ENCODE results near the gene ZNF628.

Gene ZNF628

DNA sequence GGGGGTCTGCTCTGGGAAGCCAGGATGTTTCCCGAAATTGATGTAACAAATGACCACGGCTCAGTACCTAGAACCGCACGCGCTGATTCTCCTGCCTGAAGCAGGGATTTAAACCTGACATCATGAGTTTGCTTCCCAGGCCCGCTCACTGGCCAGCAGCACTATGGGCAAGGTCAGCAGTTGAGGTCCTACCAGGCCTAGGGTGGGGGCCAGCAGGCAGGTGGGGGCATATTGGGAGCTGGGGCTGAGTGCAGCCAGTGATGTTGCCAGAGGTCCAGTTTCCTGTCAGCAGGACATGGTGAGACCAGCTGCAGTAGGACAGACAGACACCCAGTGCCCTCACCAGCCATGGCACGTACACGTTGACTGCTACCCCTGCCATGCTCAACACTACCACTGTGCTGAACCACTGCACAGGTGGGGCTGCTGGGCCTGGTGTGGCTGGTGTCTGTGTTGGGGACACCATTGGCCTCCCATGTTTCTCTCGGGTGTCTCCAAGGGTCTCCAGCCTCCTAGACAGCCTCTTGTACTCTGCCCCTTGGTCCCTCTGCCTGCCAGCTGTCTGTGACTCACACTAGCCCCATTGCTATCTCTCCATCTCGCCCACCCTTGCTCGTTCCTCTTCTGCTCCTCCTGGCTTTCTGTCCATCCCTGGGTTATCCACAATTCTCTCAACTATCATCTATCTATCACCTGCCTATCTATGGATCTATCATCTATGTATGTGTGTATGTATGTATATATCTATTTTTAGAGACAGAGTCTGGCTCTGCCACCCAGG is 10.8 kb upstream of the ZNF628 start:
- DNase-seq (ENCODE audit: low spot score): no peak

DNA sequence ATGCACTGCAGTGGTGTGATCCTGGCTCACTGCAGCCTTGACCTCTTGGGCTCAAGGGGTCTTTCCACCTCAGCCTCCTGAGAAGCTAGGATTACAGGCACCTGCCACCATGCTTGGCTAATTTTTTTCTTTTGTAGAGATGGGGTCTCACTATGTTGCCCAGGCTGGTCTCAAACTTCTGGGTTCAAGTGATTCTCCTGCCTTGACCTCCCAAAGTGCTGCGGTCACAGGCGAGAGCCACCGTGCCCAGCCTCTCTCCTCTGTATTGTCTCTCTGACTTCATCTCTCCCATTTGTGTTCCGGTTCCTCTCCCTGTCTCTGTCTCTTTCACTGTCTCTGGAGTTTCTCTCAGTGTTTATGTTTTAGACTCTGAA is 10.2 kb upstream of the ZNF628 start:
- no peak for DNase-seq (ENCODE audit: low spot score)

DNA sequence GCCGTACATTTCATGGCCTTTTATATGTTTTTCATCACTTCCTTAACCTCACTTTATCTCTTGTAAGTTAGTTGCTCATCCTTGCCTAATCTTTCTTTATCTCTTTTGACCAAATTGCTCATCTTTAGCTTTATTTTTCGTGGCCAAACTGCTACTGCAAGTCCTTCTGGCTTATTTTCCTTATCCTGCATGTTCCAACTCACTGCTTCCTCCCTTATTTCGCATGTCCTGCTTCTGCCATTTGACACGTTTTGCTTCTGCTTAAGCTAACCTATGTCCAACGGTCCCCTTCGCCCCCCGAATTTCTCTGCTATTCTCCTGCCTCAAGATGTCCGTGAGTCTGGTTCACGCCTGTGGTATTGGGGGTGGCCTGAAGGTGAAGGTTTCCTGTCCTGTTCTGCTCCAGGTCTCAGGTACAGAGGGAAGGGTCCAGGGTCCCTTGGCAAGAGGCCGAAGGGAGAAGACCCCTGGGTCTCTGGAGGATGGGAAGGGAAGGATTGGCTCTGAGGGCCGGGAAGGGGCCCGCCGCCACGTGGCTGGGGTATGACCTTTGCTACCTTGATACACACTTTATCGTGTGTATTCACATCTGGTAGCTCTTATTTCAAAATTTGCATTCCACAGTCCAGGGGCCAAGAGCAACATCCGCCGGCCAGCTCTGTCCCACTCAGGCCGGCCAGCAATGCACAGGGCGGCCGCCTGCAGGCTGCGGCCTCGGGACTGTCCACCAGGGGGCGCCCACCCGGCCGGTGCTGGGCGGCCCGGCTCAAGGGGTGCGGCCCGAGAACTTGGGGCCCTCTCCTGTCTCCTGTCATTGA is 9.0 kb upstream of the ZNF628 start:
- peak; percentile 80 for DNase-seq (ENCODE audit: low spot score)

DNA sequence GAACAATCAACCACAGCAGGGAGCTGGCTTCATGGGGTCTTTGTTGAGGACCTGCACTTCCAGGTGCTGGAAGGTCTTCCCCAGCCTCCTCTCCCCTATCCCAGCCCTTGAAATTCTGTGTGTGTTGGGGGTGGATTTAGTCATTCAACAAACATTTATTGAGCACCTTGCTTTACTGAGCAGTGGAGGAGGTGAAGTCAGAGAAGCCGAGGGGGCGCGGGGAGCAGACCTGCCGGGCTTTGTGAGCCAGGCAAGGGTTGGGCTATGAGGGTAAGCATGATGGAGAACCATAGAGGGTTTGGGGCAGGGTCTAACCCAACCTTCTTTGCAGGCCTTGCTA is 8.4 kb upstream of the ZNF628 start:
- DNase-seq (ENCODE audit: low spot score): no peak

DNA sequence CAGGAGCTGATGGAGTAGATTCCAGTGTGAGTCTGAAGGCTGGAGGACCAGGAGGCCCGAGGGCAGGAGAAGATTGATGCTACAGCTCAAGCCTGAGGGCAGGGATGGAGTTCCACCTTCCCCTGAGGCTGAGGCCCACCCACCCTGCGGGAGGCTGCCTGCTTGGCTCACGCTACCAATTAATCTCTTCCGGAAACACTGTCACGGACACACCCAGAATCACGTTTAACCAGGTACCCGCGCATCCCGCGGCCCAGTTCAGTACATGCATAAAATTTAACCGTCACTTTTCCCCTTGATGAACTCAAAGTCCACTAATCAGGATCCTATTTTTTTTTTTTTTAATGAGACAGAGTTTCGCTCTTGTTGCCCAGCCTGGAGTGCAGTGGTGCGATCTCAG is 5.2 kb upstream of the ZNF628 start:
- no peak for DNase-seq (ENCODE audit: low spot score)

DNA sequence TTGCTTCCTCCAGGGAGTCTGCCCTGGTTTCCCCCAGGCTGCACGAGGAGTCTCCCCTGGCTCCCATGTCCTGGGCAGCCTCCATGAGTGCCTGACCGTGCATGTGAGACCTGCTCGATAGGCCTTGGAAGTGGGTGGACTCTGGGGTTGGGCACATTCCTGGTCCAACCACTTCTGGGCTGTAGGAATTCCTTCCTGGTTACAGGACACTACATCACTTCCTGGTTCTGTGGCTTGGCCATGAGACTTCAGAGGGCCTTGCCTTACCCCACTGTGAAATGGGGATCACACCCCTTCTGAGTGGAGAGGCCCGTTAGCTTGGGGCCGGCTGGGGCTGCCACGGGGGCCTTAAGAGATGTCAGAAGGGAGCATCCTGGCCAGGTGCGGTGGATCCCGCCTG is 4.0 kb upstream of the ZNF628 start:
- no peak for DNase-seq (ENCODE audit: low spot score)

DNA sequence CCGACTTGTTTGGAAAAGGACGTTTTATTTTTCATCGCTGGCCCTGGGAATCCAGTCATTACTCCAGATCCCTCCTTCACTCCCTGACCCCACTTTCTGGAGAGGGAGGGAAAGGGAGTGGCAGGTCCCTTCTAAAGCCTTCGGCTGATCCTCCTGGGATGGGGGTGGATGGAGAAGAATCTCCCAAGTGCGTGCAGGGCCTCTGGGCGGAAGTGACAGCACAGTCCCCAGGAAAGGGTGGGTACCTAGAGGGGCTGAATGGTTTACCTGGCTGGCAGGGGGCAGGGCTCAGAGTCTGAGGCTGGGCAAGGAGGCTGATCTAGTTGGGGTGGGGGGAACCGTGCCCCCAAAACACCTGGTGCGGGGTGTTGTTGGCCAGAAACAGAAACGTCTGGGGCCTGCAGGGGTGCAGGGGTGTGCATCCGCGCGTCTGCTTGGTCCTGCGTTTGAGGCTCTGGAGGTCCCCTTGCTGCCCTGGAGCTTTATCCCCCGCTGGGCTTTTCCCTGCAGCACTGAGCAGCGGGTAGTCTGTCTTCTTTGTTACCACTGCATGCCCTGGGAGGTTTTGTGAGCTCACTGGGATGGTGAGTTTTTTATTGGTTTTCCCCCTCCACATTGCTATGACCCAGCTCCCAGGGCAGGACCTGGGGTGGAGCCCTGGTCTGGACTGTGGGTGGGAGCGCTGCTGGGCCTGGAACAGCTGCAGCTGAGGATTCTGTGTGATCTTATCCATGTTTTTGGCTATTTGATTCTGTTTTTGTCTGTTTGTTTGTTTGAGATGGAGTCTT is 3.0 kb upstream of the ZNF628 start:
- no peak for DNase-seq (ENCODE audit: low spot score)

DNA sequence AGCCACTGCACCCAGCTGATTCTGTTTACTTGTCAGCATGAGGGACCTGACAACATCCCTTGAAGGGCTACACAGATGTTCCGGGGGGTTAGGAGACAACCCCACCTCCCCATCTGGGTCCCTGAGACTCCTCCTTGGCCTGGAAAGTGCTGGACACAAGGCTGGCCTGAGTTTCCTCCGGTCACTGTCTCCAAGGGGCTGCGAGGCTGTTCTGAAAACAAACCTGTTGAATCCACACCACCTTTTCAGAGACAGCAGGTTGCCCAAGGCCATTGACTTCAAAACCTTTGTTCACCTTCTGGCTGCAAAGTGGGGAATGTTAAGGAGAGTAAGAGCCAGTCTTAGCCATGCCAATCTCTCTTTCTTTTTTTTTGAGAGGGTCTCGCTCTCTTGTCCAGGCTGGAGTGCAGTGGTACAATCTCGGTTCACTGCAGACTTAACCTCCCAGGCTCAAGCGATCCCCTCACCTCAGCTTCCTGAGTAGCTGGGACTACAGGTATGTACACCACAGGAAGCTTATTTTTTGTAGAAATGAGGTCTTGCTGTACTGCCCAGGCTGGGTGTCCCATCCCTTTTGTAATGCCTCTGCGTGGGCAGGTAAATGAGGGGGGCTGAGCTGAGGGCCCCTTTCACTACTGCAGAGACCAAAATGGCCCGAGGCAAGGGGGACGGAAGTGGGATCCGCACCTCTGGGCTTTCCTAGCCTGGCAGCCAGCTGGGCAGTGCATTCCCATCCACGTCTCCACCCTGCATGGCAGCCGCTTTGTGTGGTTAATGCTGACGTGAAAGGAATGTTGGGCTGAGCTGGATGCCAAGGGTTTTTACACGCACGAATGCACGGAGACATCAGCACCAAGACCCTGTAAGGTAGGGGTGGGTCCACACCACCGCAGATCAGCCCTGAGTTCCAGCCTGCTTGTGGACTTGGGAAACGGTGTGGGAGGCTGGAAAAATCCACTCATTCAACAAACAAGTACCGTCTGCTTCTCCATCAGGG is 1.9 kb upstream of the ZNF628 start:
- no peak for DNase-seq (ENCODE audit: low spot score)

DNA sequence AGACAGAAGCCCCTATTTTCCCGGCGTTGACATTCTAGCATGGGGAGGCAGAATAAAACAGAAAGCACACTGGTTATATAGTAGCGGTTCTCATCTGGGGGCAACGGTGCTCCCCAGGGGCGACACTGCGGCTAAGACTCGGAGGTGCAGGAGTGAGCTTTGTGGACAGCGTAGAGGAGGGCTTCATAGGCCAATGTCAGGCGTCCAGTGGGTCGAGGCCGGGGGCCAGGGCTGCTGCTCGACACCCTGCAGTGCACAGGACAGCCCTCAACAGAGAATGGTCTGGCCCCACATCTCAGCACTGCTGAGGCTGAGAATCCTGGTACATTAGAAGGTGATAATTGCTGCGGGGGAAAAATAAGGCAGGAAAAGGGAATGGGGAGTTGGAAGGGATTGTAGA is 1.5 kb downstream of the ZNF628 start:
- DNase-seq (ENCODE audit: low spot score): no peak

DNA sequence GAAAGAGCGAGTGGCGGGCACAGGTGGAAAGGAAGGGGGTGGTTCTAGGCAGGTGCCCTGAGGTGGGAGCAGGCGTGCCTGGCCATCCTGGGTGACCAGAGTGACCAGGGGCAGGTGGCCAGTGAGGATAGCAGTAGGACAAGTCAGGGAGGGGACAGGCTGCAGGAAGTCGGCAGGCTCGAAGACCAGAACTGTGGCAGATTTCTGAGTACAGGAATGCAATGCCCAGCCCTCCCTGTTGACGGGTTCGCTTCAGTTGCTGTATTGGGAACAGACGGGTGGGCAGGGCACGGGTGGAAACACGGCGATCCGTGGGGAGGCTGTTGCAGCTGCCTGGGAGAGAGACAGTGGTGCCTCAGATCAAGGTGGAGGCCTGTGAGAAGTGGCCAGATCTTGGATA is 1.9 kb downstream of the ZNF628 start:
- no peak for DNase-seq (ENCODE audit: low spot score)

DNA sequence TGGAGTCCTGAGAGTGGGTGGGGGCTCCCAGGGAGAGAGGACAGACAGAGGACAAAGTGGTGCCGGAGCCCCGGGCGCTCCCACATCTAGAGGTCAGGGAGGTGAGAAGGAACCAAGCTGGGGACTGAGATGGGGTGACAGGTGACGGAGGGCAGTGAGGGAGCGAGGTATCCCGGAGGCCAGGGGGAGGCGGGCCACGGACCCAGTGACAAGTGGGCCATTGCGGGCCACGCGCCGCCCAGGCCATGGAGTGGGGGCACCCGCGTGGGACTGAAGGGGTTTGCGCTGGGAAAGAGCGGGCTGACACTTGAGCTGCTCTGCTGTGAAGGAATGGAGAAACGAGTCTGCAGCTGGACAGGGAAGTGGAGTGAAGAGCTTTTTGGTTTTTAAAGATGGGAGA is 2.6 kb downstream of the ZNF628 start:
- DNase-seq (ENCODE audit: low spot score): no peak

DNA sequence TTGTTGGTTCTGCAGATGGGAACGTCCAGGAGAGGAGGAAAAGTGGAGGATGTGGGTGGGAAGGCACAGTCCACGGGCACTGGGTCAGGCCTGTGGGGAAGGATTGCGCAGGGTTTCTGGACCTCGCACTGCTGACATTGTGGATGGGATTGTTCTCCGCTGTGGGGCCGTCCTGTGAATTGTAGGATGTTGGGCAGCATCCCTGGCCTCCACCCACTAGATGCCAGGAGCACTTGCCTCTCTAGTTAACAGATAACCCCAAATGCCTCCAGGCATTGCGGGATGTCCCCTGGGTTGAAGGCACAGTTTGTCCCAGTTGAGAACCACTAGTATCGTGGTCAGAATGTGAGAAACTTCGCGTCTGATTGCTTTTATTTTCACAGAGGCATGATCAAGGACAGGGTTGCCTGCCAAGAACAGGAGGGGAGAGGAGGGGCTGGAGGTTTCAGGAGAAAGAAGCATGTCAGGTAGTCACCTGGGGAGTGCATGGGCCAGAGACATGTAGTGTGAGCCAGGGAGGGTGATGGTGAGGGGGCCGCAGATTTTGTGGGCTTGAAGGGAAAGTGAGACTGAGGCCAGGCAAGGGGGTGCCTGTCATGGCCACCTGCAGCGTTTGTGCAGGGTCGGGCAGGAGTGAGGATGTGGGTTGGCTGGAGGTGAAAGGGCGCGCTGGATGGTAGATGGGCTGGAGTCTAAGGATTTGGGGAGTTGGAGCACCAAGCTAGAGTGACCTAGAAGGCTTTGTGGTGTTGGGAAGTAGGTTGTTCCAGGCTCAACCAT is 3.2 kb downstream of the ZNF628 start:
- DNase-seq (ENCODE audit: low spot score): no peak

DNA sequence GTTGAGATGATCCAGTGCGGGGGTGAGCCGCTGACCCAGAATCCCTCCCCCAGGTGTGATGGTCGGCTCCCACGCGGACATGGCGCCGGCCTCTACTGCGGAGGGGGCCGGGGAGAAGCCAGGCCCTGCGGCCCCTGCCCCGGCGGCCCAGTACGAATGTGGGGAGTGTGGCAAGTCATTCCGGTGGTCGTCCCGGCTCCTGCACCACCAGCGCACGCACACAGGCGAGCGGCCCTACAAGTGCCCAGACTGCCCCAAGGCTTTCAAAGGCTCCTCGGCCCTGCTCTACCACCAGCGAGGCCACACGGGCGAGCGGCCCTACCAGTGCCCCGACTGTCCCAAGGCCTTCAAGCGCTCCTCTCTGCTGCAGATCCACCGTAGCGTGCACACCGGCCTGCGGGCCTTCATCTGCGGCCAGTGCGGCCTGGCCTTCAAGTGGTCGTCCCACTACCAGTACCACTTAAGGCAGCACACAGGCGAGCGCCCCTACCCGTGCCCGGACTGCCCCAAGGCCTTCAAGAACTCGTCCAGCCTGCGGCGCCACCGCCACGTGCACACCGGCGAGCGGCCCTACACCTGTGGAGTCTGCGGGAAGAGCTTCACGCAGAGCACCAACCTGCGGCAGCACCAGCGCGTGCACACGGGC is 4.9 kb downstream of the ZNF628 start:
- no peak for DNase-seq (ENCODE audit: low spot score)

DNA sequence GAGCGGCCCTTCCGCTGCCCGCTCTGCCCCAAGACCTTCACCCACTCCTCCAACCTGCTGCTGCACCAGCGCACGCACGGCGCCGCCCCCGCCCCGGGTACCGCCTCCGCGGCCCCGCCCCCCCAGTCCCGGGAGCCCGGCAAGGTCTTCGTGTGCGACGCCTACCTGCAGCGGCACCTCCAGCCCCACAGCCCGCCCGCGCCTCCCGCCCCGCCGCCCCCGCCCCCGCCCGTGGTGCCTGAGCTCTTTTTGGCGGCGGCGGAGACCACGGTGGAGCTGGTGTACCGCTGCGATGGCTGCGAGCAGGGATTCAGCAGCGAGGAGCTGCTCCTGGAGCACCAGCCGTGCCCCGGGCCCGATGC is 5.4 kb downstream of the ZNF628 start:
- no peak for DNase-seq (ENCODE audit: low spot score)

DNA sequence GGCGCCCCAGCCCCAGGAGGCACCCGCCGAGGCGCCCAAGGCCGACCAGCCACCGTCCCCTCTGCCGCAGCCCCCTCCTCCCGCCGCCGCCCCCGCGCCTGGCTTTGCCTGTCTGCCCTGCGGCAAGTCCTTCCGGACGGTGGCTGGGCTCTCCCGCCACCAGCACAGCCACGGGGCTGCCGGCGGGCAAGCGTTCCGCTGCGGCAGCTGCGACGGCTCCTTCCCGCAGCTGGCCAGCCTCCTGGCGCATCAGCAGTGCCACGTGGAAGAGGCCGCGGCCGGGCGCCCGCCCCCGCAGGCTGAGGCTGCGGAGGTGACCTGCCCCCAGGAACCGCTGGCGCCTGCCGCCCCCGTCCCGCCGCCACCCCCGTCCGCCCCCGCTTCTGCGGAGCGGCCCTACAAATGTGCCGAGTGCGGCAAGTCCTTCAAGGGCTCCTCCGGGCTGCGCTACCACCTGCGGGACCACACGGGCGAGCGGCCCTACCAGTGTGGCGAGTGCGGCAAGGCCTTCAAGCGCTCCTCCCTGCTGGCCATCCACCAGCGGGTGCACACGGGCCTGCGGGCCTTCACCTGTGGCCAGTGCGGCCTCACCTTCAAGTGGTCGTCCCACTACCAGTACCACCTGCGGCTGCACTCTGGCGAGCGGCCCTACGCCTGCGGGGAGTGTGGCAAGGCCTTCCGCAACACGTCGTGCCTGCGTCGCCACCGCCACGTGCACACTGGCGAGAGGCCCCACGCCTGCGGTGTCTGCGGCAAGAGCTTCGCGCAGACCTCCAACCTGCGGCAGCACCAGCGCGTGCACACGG is 5.9 kb downstream of the ZNF628 start:
- no peak for DNase-seq (ENCODE audit: low spot score)

DNA sequence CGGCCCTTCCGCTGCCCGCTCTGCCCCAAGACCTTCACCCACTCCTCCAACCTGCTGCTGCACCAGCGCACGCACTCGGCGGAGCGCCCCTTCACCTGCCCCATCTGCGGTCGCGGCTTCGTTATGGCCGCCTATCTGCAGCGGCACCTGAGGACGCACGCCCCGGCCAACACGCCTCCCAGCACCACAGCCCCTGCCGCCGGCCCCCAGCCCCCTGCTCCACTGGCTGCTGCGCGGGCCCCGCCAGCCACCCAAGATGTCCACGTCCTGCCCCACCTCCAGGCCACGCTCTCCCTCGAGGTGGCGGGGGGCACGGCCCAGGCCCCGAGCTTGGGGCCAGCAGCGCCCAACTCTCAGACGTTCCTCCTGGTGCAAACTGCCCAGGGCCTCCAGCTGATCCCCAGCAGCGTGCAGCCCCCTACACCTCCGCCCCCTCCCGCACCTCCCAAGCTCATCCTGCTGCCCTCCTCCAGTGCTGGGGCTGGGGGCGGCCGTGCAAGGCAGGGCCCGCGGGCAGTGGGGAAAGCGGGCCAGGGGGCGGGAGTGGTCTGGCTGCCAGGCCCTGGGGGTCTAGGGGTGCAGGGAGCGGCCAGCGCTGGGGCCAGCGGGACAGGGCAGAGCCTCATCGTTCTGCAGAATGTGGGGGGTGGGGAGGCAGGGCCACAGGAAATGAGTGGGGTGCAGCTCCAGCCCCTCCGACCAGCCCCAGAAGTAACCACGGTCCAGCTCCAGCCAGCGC is 6.7 kb downstream of the ZNF628 start:
- DNase-seq (ENCODE audit: low spot score): no peak

DNA sequence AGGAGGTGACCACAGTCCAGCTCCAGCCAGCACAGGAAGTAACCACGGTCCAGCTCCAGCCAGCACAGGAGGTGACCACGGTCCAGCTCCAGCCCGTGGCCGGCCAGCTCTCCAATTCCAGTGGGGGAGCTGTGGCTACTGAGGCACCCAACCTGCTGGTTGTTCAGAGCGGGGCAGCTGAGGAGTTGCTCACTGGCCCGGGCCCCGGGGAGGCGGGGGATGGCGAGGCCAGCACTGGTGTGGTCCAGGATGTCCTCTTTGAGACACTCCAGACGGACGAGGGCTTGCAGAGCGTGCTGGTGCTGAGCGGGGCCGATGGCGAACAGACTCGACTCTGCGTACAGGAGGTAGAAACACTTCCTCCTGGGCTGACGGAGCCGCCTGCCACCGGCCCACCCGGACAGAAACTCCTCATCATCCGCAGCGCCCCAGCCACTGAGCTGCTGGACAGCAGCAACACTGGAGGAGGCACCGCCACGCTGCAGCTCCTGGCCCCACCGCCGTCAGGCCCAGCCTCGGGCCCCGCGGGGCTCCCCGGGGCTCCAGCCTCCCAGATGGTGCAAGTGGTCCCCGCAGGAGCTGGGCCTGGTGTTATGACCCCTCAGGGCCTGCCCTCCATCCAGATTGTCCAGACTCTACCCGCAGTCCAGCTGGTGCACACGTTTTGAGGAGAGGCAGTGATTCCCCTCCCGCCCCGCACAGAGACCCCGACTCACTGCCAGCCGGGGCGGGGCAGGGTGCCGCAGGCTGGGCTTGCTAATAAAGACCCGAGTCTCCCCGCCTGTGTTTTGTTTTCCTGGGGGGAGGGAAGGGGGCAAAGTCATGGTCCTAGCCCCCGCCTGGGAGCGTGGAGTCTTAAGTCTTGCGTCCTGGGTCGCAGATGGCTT is 7.5 kb downstream of the ZNF628 start:
- no peak for DNase-seq (ENCODE audit: low spot score)

All from hematopoietic multipotent progenitor cell treated with erythropoietin and hydrocortisone succinate and interleukin-3 and kit ligand, for 17 days (in vitro differentiated cells).